Measurements from ENCODE around the gene GALNT5. TPM values are rescaled to one million over a fixed set of nuclear protein-coding genes. Genes with fewer than 3 reads are reported as not detected.
"Not testable (repeated sequence)": the region's sequence is repeated elsewhere in the genome, so short reads cannot be mapped to it uniquely, and the experiment has no call there.

Gene GALNT5
- total RNA-seq, 1 experiment from 2014 or later, result 3.0 TPM

- DNase-seq (ENCODE audit: extremely low read depth, low read depth), result no peak
Measured at GRCh38 chr2:157250836-157251235, 6.7 kb upstream of the GALNT5 start.

DNA sequence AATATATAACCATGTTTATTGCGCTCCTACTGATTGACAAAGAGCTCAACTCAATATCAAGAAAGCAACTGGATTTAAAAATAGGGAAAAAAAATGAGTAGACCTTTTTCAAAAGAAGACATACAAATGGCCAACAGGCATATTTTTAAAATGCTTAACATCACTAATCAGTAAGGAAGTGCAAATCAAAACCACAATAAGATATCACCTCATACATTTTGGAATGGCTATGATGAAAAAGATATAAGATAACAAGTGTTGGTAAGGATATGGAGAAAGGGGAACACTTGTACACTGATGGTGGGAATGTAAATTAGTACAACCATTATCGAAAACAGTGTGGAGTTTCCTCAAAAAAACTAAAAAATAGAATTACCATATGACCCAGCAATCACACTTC, 5.6 kb upstream of the GALNT5 start:
- no peak for DNase-seq (ENCODE audit: extremely low read depth, low read depth)

- DNase-seq (ENCODE audit: extremely low read depth, low read depth), result no peak
Measured at GRCh38 chr2:157252529-157252928, 5.0 kb upstream of the GALNT5 start.

- no peak for DNase-seq (ENCODE audit: extremely low read depth, low read depth)
Measured at GRCh38 chr2:157254041-157254440, 3.5 kb upstream of the GALNT5 start.

DNA sequence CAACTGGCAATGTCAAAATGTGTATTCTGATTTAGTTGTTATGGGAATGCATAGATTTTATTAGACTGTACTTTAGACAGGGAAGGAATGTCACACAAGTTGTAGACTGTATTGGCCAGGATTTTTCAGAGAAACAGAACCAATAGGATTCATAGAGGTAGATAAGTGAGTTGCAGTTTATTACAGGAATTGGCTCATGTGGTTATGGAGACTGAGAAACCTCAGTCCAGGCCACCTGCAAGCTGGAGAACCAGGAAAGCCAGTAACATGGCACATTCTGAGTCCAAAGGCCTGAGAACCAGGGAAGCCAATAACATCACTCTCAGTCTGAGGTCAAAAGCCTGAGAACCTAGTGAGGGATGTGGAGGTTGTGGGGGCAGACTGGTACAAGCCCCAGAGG, 1.8 kb upstream of the GALNT5 start:
- DNase-seq (ENCODE audit: extremely low read depth, low read depth), result no peak

GRCh38 chr2:157256626-157257025, 879 bp upstream of the GALNT5 start:
- no peak for DNase-seq (ENCODE audit: extremely low read depth, low read depth)

- no peak for DNase-seq (ENCODE audit: extremely low read depth, low read depth)
Measured at GRCh38 chr2:157258520-157259326, 1.2 kb downstream of the GALNT5 start.

DNA sequence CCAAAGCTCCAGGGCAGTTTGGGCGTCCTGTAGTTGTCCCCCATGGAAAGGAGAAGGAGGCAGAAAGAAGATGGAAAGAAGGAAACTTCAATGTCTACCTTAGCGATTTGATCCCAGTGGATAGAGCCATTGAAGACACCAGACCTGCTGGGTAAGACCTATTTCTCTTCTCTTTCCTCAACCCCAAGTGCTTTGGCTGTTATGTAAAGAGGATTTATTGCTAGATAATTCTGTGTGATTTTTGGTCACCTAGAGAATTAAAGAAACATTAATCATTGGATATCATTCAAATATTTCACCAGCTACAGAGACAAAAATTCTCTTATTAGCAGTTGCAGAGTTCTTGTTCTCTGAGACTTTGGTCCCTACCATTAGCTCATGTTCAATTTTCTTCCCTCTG, 1.9 kb downstream of the GALNT5 start:
- no peak for DNase-seq (ENCODE audit: extremely low read depth, low read depth)

DNA sequence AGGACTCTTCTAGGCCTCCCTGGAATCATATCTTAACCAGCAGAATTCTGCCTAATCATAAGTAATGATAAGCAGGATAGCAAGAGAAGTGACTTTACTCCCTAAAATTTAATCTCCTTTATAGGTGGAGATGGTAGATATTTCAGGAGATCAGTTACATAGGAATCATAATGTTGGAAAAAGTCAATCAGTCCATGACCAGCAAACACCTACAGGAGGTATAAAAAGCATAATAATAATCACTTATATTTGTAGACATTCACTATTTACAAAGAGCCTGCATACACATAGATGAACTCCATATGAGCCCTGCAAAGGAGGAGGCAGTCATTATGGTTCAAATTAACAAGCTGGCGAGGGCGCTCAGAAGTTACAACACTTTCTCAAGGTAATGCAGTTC, 2.5 kb downstream of the GALNT5 start:
- DNase-seq (ENCODE audit: extremely low read depth, low read depth), result no peak

DNA sequence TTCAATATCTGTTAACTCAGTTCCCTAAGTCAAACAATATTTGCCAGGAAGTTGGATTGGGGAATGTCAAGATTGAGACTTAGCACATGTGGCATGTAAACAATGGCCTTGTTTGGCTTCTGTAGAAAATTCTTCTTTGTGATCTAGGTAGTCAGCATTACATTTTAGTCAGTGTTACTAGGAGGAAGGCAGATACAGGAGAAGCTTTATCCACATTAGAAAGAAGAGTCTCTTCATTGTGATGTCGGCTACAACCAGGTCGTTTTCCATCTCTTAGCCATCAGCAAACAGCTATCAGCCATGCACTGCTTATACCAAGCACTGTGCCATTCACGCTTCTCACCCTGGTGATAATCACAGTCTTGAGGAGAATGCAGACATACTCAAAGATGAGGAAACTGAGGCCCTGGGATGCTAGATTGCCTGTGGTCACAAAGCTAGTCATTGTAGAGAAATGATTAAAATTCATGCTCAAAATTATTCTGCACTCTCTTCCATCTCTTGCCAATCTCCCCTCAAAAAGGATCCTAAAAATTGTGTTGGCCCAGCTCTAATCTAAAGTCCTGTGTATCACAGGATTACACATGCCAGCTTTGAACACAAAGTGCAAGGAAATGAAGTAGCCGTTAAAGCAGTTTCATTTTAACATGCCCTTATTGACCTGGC, 3.2 kb downstream of the GALNT5 start:
- no peak for DNase-seq (ENCODE audit: extremely low read depth, low read depth)

GRCh38 chr2:157261199-157261782, 3.8 kb downstream of the GALNT5 start:
- peak; percentile 60 for DNase-seq (ENCODE audit: extremely low read depth, low read depth)

DNA sequence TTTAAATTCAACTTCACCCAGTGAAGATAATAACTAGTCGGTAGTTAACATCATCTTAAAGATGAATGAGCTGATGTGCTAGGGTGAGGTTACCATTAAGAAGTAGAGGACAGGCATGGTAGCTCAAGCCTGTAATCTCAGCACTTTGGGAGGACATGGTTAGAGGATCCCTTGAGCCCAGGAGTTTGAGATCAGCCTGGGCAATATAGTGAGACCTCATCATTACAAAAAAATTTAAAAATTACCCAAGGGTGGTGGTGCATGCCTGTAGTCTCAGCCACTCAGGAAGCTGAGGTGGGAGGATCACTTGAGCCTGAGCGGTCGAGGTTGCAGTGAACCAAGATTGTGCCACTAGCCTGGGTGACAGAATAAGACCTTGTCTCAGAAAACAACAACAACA, 4.7 kb downstream of the GALNT5 start:
- DNase-seq (ENCODE audit: extremely low read depth, low read depth), result no peak

DNA sequence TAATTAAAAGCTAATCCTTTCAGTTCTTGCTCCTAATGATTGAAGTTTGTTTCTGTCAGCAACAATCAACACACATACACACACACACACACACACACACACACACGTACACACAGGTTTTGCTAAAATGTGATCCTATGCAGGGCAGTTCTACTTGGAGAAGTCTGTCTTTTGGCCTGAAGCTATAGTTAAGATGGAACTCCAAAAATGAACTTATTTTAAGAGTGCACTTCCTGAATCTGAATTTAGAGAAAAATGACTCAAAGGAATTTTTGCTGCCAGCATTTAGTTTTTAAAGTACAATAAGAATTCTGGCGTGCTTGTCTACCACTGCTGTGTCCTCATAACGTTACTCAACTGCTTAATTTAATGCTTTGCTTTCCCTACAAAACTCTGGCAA, 6.6 kb downstream of the GALNT5 start:
- no peak for DNase-seq (ENCODE audit: extremely low read depth, low read depth)

DNA sequence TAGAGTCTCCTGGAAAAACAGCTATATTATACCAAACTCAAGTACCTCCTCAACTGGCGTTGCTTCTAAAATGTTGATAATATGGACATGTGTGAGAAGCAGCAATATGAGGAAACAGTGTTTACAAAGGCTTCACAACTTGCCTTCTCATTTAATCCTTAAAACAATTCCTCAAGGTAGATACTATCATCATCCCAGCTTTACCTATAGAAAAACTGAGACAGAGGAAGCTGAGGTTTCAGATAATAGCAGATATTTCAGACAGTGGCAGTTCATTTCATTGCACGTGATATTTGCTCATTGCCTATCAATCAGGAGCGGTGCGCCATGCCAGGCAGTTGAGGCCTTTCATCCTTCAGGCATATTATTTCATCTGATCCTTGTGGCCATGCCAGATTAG, 8.3 kb downstream of the GALNT5 start:
- DNase-seq (ENCODE audit: extremely low read depth, low read depth), result no peak

- DNase-seq (ENCODE audit: extremely low read depth, low read depth), result no peak
Measured at GRCh38 chr2:157267476-157267875, 10.0 kb downstream of the GALNT5 start.

DNA sequence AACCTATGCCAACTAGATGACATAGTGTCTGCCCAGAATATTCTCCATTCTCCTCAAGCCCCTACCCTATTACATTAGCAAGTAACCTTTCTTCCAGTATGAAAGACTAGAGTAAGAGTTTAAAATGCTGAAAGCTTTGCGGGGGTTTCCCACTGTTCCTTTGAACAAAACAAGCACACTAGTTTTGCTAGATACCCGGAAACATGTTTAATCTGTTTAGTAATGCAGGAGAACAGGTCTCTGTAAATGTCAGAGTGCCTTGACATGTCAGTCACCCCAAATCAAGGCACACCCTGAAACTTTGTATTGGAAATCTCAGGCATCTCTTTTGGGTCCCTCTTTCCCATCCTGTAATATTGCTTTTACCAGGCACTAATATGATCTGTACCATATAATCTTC, 11.6 kb downstream of the GALNT5 start:
- DNase-seq (ENCODE audit: extremely low read depth, low read depth), result no peak

GRCh38 chr2:157269922-157270321, 12.4 kb downstream of the GALNT5 start:
- no peak for DNase-seq (ENCODE audit: extremely low read depth, low read depth)

DNA sequence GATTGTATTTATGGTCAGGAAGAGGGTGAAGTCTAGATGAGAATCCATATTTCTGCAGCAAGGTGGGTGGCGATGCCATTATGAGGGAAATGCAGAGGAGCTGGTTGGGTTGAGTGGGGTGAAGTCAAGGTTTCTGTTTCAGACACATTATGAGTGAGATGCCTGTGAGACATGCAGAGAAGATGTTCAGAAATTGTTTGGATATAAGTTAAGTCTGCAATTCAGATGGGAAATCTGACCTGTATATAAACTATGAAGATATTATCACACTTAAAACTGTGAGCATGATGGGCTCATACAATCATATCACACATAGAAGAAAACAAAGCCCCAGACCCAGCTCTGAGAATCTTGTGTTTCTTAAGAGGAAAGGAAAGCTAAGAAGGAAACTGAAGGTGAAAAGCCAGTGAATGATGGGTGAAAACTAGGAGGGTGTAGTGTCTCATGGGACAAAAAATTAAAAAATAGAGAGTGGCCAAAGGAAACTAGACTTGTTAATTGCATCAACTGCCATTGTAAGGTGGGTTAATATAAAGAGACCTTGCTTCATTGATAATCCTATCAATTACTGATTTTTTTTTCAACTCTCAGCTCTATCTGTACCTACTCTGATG, 14.2 kb downstream of the GALNT5 start:
- no peak for DNase-seq (ENCODE audit: extremely low read depth, low read depth)

DNA sequence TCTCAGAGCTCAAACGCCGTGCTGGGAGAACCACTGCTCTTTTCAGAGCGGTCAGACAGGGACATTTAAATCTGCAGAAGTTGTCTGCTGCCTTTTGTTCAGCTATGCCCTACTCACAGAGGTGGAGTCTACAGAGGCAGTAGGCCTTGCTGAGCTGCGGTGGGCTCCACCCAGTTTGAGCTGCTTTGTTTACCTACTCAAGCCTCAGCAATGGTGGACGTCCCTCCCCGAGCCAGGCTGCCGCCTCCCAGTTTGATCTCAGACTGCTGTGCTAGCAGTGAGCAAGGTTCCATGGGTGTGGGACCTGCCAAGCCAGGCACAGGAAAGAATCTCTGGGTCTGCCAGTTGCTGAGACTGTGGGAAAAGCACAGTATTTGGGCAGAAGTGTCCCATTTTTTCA, 21.8 kb downstream of the GALNT5 start:
- not testable (repeated sequence) for DNase-seq (ENCODE audit: extremely low read depth, low read depth)

- no peak for DNase-seq (ENCODE audit: extremely low read depth, low read depth)
Measured at GRCh38 chr2:157281316-157281715, 23.8 kb downstream of the GALNT5 start.

DNA sequence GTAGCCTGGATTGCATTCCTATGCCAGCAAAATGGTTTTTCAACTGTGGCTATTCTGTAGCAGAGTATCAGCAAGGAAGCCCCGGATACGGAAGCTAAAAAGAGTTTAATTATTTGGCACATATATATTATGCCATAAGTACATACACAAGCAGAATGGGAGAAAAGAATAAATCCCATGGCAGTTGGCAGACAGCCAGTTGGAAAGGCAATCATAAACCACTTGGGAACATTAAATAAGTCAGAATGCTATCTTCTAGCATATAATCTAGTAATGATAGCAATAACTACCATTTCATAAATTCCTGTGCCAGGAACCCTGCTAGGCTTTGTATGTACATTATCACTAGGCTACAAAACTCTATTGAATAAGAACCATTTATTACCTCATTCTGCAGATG, 26.0 kb downstream of the GALNT5 start:
- no peak for DNase-seq (ENCODE audit: extremely low read depth, low read depth)

DNA sequence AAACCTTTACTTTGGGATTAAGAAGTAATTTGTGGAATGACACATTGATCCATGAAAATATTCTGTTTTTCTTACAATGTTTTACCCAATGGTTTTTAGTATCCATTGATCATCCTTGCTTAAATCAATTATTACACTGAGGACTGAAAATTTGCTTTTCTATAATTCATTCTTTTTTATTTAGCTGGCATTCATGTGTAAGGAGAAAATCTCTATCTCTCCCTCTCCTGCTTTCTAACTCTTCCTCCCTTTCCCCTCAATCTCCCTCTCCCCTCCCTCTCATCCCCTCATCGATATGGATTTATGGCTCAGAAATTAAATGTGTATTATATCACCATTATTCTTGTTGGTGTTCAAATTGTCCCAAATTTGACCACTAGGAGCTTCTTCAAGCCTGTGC, 29.7 kb downstream of the GALNT5 start:
- no peak for DNase-seq (ENCODE audit: extremely low read depth, low read depth)
